Right ventricle myocardium inferior (tissue), 1 donor: ENCODE results near the gene FBXW11. TPM values are rescaled to one million over a fixed set of nuclear protein-coding genes. Genes with fewer than 3 reads are reported as not detected.
"Not testable (repeated sequence)": the region's sequence is repeated elsewhere in the genome, so short reads cannot be mapped to it uniquely, and the experiment has no call there.

Experiments used
- ATAC-seq: fragments of 200-7000 bp; cut with Tn5 transposase; one replicate; pipeline ENCODE4 v1.9.1; 2020; ENCODE audit warnings: mild to moderate bottlenecking, moderate library complexity
- DNase-seq: peaks from one replicate; pipeline ENCODE4 v3.0.0; 2021; ENCODE audit errors: missing footprints
- intact Hi-C: fragments of 100-400 bp; cut with DNase I; formaldehyde crosslinking; loops from one replicate; pipeline ENCODE4 v1.11.0; 2022
- total RNA-seq: library from RNA; stranded (reverse); fragmentation: NEBNext Ultra II Directional; extraction: Animal tissue kit (Norgen Biotek cat#: 25700); gene quantifications from one replicate; pipeline ENCODE4 v1.2.1, GENCODE V29; 2021
- donor health status: DM: no; HTN: yes; CAD: no; lungs with severe emphysema.

FBXW11 gene
- total RNA-seq, 1 donor from 2014 or later = 63.0 TPM

DNA sequence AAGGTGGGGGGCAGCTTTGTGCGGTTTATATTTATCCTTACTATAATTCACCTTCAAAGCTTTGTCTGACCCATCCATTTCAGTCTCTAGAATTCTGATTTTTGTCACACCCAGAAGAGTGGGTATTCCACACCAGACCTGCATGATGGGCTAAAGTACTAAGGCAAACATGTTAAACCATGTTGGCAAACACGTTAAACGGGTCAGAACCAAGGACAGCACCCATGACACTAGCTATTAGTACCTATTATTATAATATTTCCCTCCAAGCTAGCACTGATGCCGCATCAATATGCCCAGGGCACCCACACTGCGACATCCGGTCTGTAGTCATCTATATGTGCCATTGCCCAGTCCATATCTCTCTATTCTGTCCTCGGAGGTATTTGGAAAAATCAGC is 104.7 kb downstream of the FBXW11 start:
- DNase-seq (no peak), ATAC-seq (no peak)
- intact Hi-C loops = no loop called here

DNA sequence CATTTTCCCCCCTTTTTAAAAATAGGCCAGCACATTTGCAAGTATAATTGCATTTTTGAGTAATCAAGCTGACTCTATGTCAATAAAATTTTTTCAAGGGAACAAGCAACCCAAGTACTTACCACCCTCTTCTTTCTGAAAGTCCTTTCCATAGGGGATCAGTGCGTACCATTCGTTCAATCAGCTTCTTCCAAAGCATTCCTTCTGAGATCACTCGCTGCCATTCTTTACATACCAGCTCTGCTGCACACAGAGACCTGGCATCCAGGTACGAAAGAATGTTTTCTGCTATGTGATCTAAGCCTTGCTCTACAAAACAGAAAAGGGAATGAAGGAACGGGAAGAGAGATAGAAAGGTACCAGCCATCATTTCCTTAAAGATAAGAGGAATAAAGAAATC is 106.6 kb downstream of the FBXW11 start:
- ATAC-seq = no peak
- intact Hi-C loops = no loop called here
- DNase-seq = no peak

DNA sequence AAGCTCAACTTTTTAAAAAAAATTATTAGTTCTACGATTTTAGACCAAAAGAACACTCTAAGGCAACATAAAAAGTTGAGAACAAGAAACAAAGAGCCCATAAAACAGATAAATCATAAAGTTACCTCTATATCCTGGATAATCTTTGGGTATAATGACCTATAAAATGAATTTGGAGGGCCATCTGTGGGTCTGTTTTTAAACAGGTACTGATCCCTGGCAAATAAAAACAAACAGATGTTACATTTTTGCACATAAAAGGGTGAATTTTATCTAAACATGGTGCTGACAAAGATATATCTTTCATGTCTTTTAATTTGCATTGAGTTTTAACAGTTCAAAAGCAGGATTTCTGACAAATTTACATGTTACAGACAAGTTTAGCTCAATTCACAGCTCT is 107.6 kb downstream of the FBXW11 start:
- intact Hi-C loops = no loop called here
- ATAC-seq = no peak
- no peak for DNase-seq

DNA sequence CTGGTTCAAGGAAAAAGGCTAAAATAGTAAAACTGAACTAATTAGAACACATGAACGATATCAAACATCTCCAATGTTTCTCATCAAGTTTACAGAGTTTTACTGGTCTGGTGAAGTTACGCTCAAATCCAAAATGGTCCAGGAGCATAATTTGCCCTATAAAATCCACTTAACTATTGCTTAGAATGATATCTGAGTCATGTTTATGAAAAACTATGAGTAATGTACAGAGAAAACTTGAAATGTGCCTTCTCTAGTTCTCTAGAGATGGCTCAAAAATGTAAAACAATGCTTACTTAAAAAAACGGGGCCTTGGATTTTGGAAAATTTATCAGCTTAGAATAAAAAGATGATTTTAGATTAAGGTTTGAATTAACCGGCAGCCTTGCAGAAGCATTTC is 108.1 kb downstream of the FBXW11 start:
- intact Hi-C loops = no loop called here
- DNase-seq (no peak), ATAC-seq (no peak)

DNA sequence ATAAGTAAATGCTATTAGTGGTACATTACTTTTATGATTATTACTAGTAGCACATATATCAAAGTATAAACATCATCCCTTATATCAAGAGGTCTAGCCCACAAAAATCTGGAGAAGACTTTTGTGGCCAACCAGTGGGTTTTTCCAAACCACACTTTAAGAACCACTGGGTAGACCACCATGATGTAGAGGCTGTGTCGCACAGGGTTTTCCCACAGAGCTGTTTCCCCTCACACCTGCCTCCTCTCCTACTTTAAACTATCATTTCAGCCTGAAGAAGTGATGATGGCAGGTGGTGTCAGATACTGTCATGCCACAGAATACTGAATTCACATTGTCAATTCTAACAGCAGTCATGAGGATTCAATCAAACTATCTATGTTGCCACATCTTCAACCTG is 109.2 kb downstream of the FBXW11 start:
- DNase-seq (no peak), ATAC-seq (no peak)
- intact Hi-C loops = no loop called here

DNA sequence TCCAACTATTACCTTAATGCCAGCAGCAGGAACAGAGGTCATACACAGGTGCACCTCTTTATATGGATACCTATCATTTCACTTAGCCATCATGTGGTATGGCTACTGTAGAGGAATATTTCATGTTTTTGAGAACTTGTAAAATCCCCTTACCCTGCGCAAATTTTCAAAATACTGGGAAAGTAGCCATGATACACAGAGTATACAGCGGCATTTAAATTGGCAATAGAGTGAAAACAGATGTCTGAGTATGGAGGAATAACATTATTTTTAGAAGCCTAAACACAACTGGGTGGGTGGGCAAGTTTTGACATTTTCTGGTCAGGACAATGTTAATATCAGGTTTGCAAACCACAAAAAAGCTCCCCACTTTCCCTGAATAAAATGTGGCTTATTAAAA is 111.4 kb downstream of the FBXW11 start:
- DNase-seq (no peak), ATAC-seq (no peak)
- intact Hi-C loops = no loop called here

DNA sequence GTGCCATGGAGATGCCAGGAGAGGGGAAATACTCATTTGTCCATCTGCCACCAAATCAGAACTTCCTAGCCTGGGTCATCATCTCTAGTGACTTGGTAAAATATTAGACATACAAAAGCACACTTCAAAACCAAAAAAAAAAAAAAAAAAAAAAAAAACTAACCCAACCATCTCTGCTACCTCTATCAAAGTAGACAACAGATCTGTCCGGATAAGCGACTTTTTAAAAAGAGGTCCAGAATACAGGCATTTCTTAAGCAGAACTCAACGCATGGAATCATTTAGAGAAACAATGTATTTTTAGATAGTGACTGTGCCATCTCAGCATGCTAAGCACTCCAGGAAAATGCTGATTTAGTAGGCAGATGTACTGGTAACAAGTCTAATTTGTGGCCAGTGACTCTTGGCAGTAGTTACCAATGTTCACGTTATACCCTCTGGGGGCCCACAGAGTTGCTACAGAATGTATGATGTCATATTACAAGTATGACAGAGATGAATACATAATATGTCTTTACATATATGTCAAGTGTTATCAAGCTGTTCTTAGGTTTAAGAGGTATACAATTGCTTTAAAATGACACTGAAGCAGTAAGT is 113.0 kb downstream of the FBXW11 start:
- ATAC-seq (no peak), DNase-seq (no peak)
- intact Hi-C loops = loop anchor here (5.0 kb wide), 1 partner anchor 471 kb away; no protein-coding TSS in a partner anchor

DNA sequence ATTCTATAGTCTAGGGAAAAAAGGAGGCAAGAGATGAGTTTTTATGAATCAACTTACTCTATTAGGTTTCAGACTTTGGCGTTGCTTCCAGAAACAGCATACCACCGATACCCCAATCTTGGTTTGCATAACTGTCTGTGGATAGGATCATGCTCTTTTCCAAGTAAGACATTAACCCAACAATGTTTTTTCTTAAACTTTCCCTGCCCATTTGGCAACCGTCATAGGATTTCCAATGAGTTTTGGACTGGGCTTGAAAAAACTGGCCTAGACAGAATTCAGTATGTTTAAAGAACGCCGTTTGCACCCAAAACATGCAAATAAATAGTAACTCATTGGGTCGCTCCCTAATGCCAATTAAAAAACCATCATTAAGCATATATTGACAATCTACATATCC is 114.8 kb downstream of the FBXW11 start:
- intact Hi-C loops = loop anchor here (5.0 kb wide), 1 partner anchor 469 kb away; no protein-coding TSS in a partner anchor
- ATAC-seq (no peak), DNase-seq (no peak)

DNA sequence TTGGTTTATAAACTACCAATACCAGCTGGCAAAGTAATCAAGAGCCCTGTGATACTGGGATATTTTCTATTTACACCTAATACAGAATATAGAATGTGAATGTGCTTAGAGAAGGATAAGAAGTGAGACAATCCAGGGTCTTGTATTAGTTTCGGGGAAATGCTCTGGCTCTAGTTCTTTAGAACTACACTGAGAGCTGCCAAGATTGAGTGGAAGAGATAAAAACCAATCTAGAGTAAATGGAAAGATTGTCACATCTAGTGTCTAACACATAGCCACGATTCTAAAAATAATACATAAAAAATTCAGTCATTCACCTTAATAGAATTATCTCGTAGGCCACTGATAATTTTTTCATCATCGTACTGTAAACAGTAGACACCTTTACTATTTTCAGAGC is 115.3 kb downstream of the FBXW11 start:
- intact Hi-C loops = loop anchor here (5.0 kb wide), 1 partner anchor 469 kb away; no protein-coding TSS in a partner anchor
- no peak for ATAC-seq
- DNase-seq = no peak

DNA sequence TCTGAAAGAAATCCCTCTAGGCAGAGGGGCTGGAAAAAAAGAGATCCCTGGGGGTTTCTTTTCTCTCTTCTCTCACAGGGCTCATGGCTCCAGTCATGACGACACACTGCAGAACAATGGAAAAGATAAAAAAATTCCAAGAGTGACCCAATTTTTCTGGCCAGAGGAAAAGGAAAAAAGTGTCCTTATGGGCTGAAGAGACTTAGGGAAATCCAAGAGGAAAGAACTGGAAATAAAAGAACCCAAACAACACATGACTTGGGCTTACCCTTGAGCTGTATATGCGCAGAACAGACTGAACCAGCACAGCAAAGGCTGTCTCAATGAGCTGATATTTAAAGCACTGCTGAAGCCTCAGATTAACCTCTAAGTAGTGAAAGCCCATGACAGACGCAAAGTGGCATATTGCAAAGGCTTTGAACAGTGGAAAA is 118.4 kb downstream of the FBXW11 start:
- ATAC-seq (peak; percentile 69), DNase-seq (no peak)
- intact Hi-C loops = no loop called here

DNA sequence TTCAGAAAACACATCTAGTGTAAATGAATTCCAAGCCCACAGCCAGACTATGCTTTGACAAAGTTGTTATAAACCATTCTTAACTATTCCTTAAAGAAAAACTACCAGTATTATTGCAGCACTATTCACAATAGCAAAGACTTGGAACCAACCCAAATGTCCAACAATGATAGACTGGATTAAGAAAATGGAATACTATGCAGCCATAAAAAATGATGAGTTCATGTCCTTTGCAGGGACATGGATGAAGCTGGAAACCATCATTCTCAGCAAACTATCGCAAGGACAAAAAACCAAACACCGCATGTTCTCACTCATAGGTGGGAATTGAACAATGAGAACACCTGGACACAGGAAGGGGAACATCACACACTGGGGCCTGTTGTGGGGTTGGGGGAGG is 120.4 kb downstream of the FBXW11 start:
- DNase-seq, ATAC-seq, intact Hi-C loops: not testable (repeated sequence)

DNA sequence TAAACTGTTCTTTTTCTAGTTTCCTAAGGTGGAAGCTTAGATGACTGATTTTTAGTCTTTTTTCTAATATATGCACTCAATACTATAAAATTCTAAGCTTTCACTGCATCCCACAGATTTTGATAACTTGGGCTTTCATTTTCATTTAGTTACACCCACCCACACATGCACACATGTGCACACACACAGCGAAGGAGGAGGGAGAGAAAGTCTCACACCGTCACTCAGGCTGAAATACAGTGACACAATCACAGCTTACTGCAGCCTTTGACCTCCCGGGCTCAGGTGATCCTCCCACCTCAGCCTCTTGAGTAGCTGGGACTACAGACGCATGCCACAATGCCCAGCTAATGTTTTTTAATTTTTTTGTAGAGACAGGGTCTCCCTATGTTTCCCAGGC is 124.3 kb downstream of the FBXW11 start:
- intact Hi-C loops = no loop called here
- DNase-seq (no peak), ATAC-seq (no peak)

DNA sequence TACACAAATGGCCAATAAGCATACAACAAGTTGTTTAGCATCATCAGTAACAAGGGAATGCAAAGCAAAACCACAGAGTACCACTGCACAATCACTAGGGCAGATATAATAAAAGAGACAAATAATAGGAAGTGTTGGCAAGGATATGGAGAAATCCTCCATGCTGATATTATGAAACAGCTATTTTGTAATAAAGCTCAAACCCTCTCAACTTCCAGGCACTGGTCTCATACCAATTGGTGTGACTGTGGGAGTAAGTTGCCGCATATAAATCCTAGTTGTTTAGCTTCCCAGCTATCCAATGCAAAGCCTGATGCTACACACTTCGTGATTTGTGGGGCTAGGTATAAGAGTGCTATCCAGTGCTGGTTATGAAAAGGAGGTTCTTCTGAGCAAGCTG is 132.2 kb downstream of the FBXW11 start:
- DNase-seq (no peak), ATAC-seq (peak; percentile 50)
- intact Hi-C loops = no loop called here

DNA sequence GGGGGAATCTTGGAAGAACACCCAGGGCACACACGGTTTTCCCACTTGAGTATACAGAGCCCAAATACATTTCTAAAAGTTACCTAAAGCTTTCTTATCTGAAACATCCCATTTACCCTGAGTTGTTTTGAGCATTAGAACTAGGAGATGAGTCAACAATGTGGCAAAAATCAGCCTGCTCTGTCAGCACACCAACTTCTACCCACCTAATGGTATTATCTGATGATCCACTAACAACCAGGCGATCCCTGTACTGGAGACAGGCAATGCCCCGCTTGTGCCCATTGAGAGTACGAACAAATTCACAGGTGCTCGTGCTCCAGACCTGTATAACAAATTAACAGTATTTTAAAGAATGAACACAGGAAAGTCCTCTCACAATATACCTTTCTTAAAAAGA is 133.8 kb downstream of the FBXW11 start:
- DNase-seq (no peak), ATAC-seq (no peak)
- intact Hi-C loops = no loop called here

DNA sequence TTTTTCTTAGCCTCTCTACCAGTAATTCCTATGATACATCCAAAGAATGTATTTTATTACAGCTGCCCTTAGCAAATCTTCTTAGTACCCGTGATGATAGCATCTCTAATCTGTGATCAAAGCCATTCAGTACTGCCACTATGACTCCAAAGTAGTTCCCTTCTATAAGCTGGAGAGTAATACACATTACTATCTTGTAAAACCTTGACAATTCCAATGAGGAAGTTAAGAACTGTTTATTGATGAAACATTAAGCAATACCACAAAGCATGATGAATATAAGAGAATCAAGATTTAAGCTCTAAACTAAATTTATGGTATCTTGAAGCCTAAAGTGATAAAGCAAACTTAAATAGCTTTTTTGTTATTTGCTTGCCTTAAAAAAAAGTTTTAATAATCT is 134.7 kb downstream of the FBXW11 start:
- intact Hi-C loops = no loop called here
- ATAC-seq (no peak), DNase-seq (no peak)

DNA sequence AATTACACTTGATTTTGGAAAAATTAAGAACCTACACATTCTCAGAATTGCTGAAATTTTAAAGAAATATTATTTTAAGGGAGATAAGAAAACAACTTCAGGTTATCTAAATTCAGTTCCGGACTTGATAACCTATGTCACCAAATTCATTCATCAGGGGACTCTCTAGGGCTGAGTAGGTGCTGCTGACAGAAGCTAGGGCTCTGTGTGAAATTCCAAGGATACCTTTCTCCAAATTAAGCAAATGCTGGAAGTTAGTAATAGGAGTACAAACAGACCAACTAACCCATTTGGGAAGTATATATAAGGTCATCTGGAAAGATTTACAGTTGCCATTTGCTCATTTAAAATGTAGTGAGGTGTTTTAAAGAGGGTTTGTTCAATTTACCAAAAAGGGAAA is 136.5 kb downstream of the FBXW11 start:
- no peak for ATAC-seq

DNA sequence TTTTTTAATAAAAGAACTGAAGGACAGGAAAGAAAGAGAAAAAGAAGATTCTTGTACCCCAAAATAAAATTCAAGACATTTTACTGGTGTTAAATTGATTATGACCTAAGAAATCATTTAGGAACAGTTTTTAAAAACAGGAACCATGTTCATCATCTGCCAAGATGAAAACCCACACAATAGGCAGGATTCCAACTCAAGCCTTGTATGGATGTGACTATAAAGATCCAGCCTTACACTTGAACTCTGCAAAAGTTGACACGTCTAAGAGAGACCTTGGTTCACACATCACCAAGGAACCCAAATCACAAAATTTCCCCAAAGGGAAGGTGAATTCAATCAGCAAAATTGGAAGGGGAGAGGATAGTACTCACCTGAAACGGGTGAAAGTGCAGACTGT is 138.2 kb downstream of the FBXW11 start:
- intact Hi-C loops = no loop called here
- ATAC-seq = no peak

More for the DNA sequence above, 136.5 kb downstream of the FBXW11 start:
- intact Hi-C loops = no loop called here
- DNase-seq = no peak

DNA sequence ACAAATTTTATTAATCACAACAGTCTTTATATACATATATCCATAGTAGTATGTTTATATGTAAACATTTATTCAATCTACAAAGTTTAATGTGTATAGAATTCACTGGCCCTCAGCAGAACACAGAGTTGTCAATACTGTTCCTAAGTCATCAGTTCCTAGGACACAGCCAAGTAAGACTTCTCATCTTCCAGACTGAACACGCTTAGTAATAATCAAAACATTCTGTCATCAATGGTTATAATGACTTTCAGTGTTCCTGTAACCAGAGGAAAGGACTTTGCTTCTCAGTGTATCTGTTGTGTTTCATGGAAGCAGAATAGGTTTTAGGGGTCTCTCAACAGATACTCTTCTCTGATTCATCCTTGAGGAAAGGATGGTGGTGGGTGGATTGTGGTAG is 138.7 kb downstream of the FBXW11 start:
- intact Hi-C loops = no loop called here
- no peak for ATAC-seq
- DNase-seq = no peak

More for the DNA sequence above, 138.2 kb downstream of the FBXW11 start:
- no peak for DNase-seq

DNA sequence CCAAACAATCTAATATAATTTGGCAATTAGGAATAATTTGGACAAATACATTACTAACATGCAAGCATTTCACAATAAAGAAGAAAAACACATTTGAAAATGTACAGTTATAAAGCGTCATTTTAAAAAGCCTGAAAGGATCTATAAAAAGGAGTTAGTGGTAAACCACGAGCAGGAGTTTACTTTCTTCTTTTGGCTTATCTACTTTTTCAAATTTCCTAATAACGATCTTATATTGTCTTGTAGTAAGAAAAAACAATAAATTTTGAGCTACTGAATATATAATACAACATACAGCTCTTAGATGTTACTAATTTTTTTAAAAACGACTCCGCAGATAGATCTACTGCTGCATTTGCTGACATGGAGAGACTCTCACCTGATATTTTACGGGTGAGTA is 141.0 kb downstream of the FBXW11 start:
- ATAC-seq (no peak), DNase-seq (no peak)
- intact Hi-C loops = no loop called here

DNA sequence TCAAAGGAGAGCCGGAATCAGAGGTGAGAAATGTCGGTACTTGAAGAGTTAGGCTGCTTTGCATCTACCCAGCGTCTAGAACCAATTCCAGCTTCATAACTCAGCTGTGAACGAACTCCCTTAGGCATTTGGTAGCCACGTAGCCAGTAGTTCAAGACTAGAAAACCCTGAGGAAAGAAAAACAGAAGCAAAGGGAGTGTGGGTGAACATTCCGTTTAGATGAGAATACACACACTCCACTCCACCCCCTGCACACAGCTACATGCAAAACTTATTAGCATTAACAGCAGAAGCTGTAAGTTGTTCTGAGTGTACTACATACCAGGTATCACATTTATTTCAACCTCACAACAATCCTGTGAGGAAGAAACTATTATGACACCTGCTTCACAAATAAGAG is 142.5 kb downstream of the FBXW11 start:
- no peak for ATAC-seq
- no peak for DNase-seq
- intact Hi-C loops = no loop called here

DNA sequence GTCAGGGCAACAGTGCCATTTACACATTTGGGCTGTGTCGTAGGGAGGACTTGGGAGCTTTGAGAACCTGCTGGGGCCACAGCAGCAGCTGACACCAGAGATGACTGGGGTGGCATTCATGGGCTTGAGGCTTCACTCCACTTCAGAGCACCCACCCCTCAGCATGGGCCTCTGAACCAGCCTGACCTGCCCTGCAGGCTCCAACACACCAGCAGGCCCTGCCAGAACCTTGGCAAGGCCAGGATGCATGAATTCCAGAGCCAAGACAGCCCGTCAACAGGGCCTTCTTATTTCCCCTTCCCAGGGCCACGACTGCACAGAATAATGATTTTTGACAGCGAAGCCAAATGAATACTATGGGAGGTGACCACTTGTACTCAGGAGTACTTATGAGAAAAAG is 143.8 kb downstream of the FBXW11 start:
- intact Hi-C loops = no loop called here
- ATAC-seq (peak; percentile 44), DNase-seq (no peak)
